ENCODE data around the gene TMEM255B.
A peak's percentile ranks its signal among the peaks of the same experiment; 100 is the strongest.
"Not testable (repeated sequence)": the region's sequence is repeated elsewhere in the genome, so short reads cannot be mapped to it uniquely, and the experiment has no call there.

Gene TMEM255B

GRCh38 chr13:113758651-113759524 is at the start of gene TMEM255B:
Gene TMEM255B, plus strand, starts transcription at chr13:113759226. Its CDS starts 44 bp downstream, at chr13:113759270.
- H3K4me3 ChIP-seq (ENCODE audit: low read length), result peak within 1 kb of the TSS; percentile 67
- DNase-seq (ENCODE audit: low read depth), result peak; percentile 58
- no peak for TF ChIP-seq CTCF (conservative IDR thresholded peaks at IDR 0.05; ENCODE audit: low read length)

GRCh38 chr13:113722921-113723320 is 36.1 kb upstream of the TMEM255B start:
- no peak overlapping the region for H3K4me3 ChIP-seq (ENCODE audit: low read length)
- TF ChIP-seq CTCF (conservative IDR thresholded peaks at IDR 0.05; ENCODE audit: low read length), result no peak
- DNase-seq (ENCODE audit: low read depth), result no peak

GRCh38 chr13:113723410-113724015 is 35.5 kb upstream of the TMEM255B start:
- no peak for TF ChIP-seq CTCF (conservative IDR thresholded peaks at IDR 0.05; ENCODE audit: low read length)
- no peak overlapping the region for H3K4me3 ChIP-seq (ENCODE audit: low read length)
- DNase-seq (ENCODE audit: low read depth), result no peak

- DNase-seq (ENCODE audit: low read depth), result no peak
- H3K4me3 ChIP-seq (ENCODE audit: low read length), result no peak overlapping the region
- TF ChIP-seq CTCF (conservative IDR thresholded peaks at IDR 0.05; ENCODE audit: low read length), result no peak
Observed at GRCh38 chr13:113724016-113724758, 34.8 kb upstream of the TMEM255B start.

GRCh38 chr13:113724780-113725315 is 34.2 kb upstream of the TMEM255B start:
- peak; percentile 54 for DNase-seq (ENCODE audit: low read depth)
- peak overlapping the region; percentile 53 for H3K4me3 ChIP-seq (ENCODE audit: low read length)
- TF ChIP-seq CTCF (conservative IDR thresholded peaks at IDR 0.05; ENCODE audit: low read length), result peak; percentile 63

GRCh38 chr13:113725329-113726105 is 33.5 kb upstream of the TMEM255B start:
- not testable (repeated sequence) for H3K4me3 ChIP-seq (ENCODE audit: low read length); DNase-seq (ENCODE audit: low read depth)

- not testable (repeated sequence) for H3K4me3 ChIP-seq (ENCODE audit: low read length); DNase-seq (ENCODE audit: low read depth)
Observed at GRCh38 chr13:113726106-113726821, 32.8 kb upstream of the TMEM255B start.
